ENCODE results near the gene ST14.

The ST14 gene

DNA sequence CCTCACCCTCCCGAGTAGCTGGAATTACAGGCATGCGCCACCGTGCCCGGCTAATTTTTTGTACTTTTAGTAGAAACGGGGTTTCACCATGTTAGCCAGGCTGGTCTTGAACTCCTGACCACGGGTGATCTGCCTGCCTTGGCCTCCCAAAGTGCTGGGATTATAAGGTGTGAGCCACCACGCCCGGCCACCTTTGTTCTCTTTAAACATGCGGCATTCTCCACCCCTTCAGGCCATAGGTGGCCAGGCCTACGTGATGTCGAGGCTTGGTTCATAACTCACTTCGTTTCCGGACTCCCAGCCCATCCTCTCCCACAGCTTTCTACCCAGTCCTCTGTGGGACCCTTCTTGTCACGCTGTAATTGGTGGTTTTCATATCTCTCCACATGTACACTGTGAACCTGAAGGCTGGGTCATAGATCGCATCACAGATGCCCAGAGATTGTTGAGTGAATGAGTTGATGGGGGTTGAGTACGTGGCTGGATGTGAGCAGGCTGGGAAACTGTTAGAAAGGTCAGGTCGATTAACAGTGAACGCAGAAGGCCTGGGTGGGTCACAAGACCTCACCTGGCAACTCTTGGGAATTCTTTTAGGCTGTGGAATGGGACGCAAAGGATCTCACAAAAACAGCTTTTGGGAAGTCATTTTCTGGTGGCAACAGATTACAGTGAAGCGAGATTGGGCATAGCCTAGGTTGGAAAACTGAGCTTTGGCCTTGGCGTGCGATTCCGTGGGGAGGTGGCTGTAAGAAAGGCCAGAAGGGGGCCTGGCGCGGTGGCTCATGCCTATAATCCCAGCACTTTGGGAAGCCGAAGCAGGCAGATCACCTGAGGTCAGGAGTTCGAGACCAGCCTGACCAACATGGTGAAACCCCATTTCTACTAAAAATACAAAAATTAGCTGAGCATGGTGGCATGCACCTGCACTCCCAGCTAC is 44.5 kb downstream of the ST14 start:
- in situ Hi-C loops (cut with MboI; ENCODE audit: low sequenced_read_pairs): loop anchor here (25.0 kb wide), 1 partner anchor 183 kb away; no protein-coding TSS in a partner anchor

DNA sequence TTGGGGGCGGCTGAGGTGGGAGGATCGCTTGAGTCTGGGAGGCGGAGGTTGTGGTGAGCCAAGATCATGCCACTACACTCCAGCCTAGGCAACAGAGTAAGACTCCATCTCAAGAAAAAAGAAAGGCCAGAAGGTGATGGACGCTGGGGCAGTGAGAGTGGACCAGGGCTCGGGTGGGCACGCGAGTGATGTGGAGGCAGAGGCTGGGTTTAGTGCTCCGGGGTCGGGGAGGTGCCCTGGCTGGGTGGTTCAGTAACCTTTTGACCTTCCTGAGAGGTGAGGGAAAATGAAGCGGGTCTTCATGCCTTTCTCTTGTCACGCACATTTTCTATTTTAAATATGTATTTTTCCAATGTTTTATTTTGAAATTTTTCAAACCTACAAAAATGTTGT is 45.1 kb downstream of the ST14 start:
- in situ Hi-C loops (cut with MboI; ENCODE audit: low sequenced_read_pairs): loop anchor here (25.0 kb wide), 1 partner anchor 183 kb away; no protein-coding TSS in a partner anchor

DNA sequence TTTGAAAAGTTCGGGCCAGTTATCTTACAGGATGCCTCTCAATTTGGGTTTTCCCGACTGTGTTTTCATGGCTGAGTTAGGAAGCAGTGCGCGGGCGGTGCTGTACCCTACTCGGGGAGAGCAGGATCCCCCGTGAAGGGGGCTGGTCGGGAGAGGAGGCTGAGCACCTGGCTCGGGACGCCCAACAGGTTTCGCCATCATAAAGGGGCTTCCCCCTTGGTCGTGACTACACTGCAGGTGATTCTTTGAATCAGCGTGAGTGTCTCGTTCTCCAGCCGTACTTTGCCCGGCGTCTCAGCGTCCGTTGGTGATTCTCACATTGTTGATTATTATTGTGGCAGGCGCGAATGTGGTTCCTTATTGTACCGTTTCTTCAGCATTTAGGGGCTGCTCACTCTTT is 46.6 kb downstream of the ST14 start:
- in situ Hi-C loops (cut with MboI; ENCODE audit: low sequenced_read_pairs): loop anchor here (25.0 kb wide), 1 partner anchor 181 kb away; no protein-coding TSS in a partner anchor

DNA sequence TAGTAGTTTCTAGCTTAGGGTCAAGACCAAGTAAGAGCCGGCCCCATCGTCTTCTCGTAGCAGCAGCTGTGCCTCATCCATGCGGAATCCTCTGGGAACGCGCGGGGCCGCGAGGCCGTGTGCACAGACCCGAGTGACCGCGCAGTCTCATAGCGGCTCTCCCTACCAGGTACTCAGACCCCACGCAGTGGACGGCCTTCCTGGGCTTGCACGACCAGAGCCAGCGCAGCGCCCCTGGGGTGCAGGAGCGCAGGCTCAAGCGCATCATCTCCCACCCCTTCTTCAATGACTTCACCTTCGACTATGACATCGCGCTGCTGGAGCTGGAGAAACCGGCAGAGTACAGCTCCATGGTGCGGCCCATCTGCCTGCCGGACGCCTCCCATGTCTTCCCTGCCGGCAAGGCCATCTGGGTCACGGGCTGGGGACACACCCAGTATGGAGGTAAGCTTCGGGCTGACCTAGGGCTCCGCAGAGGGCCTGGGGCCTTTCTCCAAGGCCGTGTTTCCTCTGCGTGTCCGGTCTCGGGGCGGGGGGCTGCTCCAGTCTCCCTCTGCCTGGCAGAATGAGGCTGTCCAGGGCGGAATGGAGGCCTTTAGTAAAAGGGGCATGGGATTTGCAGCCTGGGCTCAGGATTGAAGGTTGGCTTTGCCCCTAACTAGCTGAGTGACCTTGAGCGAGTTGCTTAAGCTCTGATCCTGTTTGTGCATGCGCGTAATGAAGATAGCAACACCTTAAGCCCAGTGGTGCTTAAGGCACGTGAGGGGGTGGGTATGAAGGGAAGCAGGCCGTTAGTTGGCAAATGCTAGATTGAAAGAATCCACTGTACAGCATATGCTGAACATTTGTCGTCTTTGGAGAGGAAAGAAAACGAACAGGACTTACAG is 48.9 kb downstream of the ST14 start:
- in situ Hi-C loops (cut with MboI; ENCODE audit: low sequenced_read_pairs): loop anchor here (25.0 kb wide), 1 partner anchor 179 kb away; no protein-coding TSS in a partner anchor

DNA sequence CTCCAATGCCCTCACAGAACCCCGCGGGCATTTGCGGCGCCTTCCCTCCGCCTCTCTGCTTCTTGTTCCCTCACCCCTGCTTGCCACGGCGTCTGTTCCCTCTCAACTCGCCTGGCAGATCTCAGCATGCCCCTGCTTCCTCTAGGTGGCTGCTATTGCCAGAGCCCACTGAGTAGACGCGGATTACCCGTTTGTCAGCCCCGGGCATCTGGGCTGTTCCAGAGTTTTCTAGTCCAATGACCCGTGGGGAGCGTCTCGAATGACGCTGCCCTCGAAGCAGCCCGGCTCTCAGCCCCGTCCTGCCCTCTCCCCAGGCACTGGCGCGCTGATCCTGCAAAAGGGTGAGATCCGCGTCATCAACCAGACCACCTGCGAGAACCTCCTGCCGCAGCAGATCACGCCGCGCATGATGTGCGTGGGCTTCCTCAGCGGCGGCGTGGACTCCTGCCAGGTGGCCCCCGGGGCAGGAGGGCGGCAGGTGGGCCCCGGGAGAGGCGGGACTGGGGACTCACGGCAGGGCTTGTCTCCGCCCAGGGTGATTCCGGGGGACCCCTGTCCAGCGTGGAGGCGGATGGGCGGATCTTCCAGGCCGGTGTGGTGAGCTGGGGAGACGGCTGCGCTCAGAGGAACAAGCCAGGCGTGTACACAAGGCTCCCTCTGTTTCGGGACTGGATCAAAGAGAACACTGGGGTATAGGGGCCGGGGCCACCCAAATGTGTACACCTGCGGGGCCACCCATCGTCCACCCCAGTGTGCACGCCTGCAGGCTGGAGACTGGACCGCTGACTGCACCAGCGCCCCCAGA is 49.7 kb downstream of the ST14 start:
- in situ Hi-C loops (cut with MboI; ENCODE audit: low sequenced_read_pairs): loop anchor here (25.0 kb wide), 1 partner anchor 178 kb away; no protein-coding TSS in a partner anchor

DNA sequence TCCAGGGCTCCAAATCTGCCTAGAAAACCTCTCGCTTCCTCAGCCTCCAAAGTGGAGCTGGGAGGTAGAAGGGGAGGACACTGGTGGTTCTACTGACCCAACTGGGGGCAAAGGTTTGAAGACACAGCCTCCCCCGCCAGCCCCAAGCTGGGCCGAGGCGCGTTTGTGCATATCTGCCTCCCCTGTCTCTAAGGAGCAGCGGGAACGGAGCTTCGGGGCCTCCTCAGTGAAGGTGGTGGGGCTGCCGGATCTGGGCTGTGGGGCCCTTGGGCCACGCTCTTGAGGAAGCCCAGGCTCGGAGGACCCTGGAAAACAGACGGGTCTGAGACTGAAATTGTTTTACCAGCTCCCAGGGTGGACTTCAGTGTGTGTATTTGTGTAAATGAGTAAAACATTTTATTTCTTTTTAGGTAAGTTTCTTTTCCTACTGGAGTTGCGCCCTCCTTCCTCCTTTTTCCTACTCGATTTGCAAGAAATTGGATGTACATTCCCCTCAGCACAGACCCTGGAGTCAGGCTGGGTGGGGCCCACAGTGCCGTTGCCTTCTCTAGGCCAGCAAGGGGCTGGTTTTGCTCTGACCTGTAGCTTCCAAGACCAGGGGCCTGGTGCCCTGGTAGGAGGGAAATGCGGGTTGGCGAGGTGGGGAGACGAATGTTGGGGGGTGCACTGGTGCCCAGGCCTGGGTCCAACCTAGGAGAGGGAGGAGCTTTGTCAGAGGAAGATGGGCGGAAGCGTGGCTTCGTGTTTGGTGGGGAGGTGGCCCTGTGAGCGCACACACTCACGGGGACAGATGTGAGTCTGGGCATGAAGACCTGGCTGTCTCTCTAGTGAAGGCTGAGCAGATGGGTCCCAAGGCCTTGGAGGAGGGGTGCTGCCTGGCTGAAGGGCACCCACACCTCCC is 50.6 kb downstream of the ST14 start:
- in situ Hi-C loops (cut with MboI; ENCODE audit: low sequenced_read_pairs): loop anchor here (25.0 kb wide), 1 partner anchor 177 kb away; no protein-coding TSS in a partner anchor

DNA sequence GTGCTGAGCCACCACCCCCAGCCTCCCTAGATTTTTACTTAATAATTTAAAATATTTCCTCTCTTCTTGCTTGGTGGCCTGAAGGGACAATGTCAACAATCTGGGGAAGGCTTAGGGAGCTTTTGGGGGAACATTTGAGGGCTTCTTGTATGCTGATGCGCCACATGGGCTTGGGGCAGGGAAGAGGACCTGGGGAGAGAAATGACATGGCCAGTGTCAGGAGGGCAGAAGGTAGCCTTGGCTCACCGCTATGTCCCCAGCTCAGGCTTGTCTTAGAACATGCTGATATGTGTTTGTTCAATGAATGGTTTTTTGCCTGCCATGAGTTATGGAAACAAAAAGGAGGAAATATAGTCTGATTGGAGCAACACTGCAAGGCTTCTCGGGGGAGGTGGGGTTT is 51.6 kb downstream of the ST14 start:
- in situ Hi-C loops (cut with MboI; ENCODE audit: low sequenced_read_pairs): loop anchor here (25.0 kb wide), 1 partner anchor 176 kb away; no protein-coding TSS in a partner anchor

DNA sequence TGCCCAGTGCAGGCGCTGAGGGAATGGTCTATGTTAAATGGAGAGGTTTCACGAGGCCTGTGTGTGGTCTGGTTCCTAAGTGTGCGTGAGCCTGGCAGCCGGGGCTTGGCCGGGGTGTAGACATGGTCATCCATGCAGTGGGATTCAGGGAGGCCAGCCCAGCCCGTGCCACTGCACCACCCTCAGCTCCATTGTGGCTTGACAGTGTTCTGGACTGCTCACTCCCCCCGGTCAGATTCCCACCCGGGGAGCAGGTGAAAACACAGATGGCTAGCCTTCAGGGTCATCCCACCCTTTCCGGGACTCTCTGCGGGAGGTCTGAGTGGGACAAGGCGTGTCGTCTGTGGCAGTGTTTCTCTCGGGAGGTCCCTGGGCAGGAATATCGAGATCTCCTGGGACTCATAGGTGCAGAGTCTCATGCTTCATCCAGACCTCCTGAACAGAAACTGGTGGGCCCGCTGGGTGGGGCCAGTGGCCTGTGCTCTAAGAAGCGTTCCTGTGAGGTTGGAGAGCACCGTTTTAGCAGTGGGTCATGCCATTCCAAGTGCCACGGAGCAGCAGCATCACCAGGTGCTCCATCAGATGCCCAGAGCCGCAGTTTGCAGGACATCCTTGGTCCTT is 52.3 kb downstream of the ST14 start:
- in situ Hi-C loops (cut with MboI; ENCODE audit: low sequenced_read_pairs): loop anchor here (25.0 kb wide), 1 partner anchor 175 kb away; no protein-coding TSS in a partner anchor

DNA sequence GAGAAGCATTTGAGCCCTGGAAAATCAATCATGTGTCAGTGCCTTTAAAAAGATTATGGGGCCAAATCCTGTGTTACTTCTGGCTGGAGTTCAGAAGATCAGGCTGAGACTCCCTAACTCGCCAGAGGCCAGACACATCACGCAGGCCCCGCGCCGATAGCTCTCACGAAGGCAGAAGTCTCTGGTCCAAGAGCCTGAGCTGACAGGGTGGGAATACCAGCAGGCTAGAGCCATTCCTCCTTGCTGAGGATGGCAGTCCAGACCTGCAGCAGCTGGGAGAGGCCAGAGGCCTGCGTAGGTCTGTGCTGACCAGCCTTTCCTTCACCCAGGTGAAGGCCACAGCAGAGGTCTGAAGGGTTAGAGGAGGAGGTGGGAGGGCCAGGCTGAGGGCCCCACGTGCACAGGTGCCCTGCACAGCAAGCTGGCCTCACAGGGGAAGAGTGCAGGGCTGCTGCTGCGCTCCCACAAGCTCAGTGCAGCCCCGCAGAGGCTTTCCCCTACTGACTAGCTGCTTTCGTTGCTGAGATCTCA is 52.9 kb downstream of the ST14 start:
- in situ Hi-C loops (cut with MboI; ENCODE audit: low sequenced_read_pairs): loop anchor here (25.0 kb wide), 1 partner anchor 175 kb away; no protein-coding TSS in a partner anchor

DNA sequence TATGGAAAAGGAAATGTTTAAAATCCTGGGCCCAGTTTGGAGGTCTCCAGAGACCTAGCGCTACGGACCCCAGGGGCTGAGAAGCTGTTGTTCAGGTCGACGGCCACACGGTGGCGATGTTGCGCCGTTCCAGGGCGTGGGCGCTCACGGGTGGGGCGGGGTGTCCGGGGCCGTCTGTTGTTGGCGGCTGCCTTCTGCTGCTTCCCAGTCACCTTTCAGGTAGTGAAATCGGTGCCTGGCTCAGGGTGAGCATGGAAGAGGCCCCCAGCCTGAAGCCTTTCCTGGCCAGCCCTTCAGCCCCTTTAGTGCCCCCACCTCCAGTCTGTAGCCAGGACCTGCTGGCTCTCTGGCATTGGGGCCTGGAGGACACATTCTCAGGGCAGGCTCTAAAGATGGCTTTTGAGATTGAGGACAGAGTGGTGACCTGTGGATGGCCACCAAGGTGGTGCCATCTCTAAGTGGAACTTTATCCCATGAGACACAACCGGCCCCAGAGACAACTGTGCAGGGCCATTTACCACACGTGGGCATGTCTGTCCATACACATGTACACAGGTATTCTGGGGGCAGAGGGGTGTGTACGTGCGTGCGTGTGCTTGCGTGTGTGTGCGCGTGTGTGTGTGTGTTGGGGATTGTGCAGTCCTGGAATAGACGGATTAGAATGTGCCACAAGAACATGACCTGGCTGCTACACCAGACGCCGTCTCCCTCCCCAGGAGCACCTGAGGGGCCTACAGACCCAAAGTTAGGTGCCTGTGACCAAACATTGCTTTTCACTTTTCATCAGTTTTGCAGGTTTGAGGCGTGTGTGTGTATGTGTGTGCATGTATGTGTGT is 53.8 kb downstream of the ST14 start:
- in situ Hi-C loops (cut with MboI; ENCODE audit: low sequenced_read_pairs): loop anchor here (25.0 kb wide), 1 partner anchor 174 kb away; no protein-coding TSS in a partner anchor

DNA sequence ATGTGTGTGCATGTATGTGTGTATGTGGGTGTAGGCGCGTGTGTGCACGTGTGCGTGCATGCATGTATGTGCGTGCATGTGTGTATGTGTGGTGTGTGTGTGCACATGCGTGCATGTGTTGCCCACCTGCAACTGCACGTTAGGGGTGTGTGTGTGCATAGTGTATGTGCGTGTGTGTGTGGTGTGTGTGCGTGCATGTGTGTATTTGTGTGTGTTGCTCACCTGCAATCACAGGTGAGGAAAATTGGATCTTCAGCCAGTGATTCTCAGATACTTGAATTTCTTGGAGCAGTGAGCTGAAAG is 54.3 kb downstream of the ST14 start:
- in situ Hi-C loops (cut with MboI; ENCODE audit: low sequenced_read_pairs): loop anchor here (25.0 kb wide), 1 partner anchor 173 kb away; no protein-coding TSS in a partner anchor

DNA sequence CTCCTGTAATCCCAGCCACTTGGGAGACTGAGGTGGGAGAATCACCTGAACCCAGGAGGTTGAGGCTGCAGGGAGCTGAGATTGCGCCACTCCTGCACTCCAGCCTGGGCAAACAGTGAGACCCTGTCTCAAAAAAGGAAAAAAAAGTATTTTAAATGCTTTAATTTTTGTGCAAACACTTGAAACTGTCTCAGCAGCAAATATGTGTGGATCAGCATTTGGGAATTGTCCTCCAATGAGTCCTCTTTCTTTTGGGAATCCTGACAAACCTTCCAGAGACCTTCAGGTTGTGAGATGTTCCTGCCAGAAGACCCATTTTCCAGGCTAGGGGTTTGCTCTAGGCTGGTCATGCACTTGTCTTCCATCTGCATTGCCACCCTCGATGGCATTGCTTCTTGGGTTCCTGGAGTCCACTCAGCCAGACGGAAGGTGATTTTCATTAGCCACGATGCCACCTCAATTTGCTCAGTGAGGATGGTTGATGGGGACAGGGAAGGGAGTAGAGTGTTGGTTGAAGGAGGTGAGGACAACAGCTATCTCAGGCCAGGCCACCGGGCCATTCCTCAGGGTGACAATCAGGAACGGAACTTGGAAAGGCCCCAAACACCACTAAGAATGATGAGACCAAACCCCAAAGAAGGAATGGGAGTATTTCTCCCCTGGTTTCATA is 55.4 kb downstream of the ST14 start:
- in situ Hi-C loops (cut with MboI; ENCODE audit: low sequenced_read_pairs): loop anchor here (25.0 kb wide), 1 partner anchor 172 kb away; no protein-coding TSS in a partner anchor

DNA sequence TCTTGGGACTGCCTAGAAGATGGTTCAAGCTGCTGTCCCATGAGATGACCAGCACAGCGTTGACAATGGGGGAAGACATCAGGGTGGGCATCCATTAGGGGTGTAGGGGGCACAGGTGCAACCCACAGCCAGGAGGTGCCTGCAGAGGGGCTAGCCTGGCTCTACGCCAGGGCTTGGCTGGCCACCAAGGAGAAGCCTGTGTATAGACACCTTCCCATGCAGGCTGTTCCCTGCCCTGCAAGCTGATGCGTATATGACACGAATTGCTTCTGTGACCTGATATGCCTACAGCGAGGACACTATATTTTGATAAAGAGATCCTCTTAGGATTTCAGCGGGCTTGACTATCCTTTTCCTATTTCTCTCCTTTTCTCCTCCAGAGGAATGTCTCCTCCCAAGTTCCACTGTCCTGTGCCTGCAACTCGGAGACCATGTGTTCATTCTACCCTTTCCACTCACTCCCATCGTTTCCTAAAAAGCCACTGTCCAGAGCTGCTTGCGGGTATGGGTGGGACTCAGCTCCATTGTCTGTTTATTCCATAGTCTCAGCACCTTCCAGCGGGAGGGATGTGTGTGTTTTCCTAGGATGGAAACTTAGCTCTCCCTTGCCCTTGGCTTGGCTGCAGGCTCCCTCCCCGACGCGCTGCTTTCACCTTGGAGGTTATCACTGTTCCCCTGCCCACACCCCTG is 56.1 kb downstream of the ST14 start:
- in situ Hi-C loops (cut with MboI; ENCODE audit: low sequenced_read_pairs): loop anchor here (25.0 kb wide), 1 partner anchor 172 kb away; no protein-coding TSS in a partner anchor

DNA sequence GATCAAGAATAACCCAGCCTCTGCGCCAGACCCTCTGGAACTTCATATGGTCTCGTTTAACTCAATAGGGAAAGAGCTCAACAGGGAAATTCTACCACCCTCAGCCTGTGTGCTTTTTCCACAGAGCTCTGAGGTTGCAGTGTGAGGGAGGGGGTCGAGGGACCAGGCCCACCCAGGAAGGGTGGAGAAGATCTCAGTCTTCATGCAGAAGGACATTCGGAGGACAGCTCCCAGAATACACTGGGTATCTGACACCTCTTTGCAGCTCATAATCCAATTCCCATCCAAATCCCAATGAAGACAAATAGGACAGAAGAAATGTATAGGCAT is 56.6 kb downstream of the ST14 start:
- in situ Hi-C loops (cut with MboI; ENCODE audit: low sequenced_read_pairs): loop anchor here (25.0 kb wide), 1 partner anchor 171 kb away; no protein-coding TSS in a partner anchor

DNA sequence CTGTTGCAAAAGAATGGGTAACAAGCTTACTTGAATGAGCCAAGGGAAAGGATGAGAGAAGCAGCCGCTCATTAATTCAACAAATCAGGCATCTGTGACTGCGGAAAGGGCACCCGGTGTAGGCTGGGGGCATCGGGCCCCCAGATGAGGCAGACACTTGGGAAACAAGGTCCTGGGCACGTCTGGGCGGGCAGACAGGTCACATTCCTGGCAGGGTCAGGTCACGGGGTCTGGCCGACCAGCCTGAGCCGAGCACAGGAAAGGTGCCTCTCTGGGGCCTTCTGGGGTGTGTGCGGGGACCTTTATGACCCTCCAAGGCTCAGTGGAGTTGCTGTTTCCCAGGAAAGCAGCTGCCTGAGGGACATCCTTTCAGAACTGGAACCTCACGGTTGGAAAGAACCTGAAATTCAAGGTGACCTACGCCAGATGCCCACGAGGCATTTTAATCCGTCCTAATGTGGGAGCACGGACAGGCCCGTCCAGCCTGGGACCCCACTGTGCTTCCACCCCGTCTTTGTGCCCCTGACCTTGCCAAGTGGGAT is 57.1 kb downstream of the ST14 start:
- in situ Hi-C loops (cut with MboI; ENCODE audit: low sequenced_read_pairs): loop anchor here (25.0 kb wide), 1 partner anchor 171 kb away; no protein-coding TSS in a partner anchor
